A673 (cell line): ENCODE measurements around the gene PRIMA1.

Source experiments
- CTCF ChIP-seq: fragments of 300-800, 200-600 bp; sonication (generic); conservative IDR thresholded peaks from 2 replicates; pipeline ENCODE4 v1.5.1; 2017; ENCODE audit warnings: low read depth, mild to moderate bottlenecking, antibody characterized with exemption, low read length, moderate library complexity, mixed read lengths
- EZH2 ChIP-seq: fragments of 200-600 bp; sonication (generic); IDR thresholded peaks from 2 replicates; pipeline ENCODE4 v1.6.1; 2017; ENCODE audit warnings: borderline replicate concordance, low read depth, mild to moderate bottlenecking, mixed read lengths, antibody characterized with exemption, low read length; ENCODE audit not compliant: poor library complexity, severe bottlenecking

GRCh38 chr14:93753647-93754046 is 34.6 kb downstream of the PRIMA1 start:
- TF ChIP-seq CTCF (no peak), EZH2 (no peak)
